ENCODE results near the gene HOXB5.

The HOXB5 gene

GRCh38 chr17:48612854-48613691 lies 19.5 kb upstream of the HOXB5 start:
- H3K4me1 ChIP-seq (ENCODE audit: control insufficient read depth, insufficient read depth, low read length): peaks cover 40% of the 10 kb centered on the region
- no peaks in the 10 kb centered on the region for H3K9me3 ChIP-seq (ENCODE audit: control insufficient read depth, insufficient read depth, low read depth, low read length)
- ChIA-PET CTCF (interaction anchor here (0.6 to 2.2 kb wide), 11 partner anchors 8 to 398 kb away, joined by 3 to 13 read pairs (median 4); no protein-coding TSS in a partner anchor), POLR2A (interaction anchor here (0.6 to 1.4 kb wide), 12 partner anchors 11 to 506 kb away, joined by 3 to 9 read pairs (median 3); partner anchors contain the start of genes HOXB9 and SNX11)
- no peaks in the 10 kb centered on the region; a peak in 1 of 3 replicates for H3K36me3 ChIP-seq (ENCODE audit: control insufficient read depth in 2 of 2, insufficient read depth in 1 of 2, low read length in 2 of 2)
- H3K27ac ChIP-seq (ENCODE audit: extremely low read depth, low read depth, low read length): peak overlapping the region; percentile 94
- TF ChIP-seq OSR2 (tag by site-specific recombination; IDR thresholded peaks at IDR 0.05) (peak; percentile 19), ZNF623 (tag by site-specific recombination; IDR thresholded peaks at IDR 0.05) (no peak), ZNF664 (tag by site-specific recombination; IDR thresholded peaks at IDR 0.05) (no peak), SP2 (tag by site-specific recombination; IDR thresholded peaks at IDR 0.05) (no peak), ZNF777 (tag by site-specific recombination; IDR thresholded peaks at IDR 0.05; ENCODE audit: borderline replicate concordance) (no peak), ZBTB6 (tag by site-specific recombination; IDR thresholded peaks at IDR 0.05) (peak; percentile 29; the same call in 1 of the 2 replicates), SALL2 (tag by site-specific recombination; IDR thresholded peaks at IDR 0.05; ENCODE audit: borderline replicate concordance) (no peak), ZNF600 (tag by site-specific recombination; IDR thresholded peaks at IDR 0.05) (0 out of 2 replicates have a peak, but pooled peaks have one; percentile 15), ZNF112 (tag by site-specific recombination; IDR thresholded peaks at IDR 0.05) (no peak), KLF8 (tag by site-specific recombination; IDR thresholded peaks at IDR 0.05) (peak; percentile 38; the same call in 1 of the 2 replicates), BCL11A (tag by site-specific recombination; IDR thresholded peaks at IDR 0.05; ENCODE audit: low read depth) (no peak), ZNF701 (tag by site-specific recombination; IDR thresholded peaks at IDR 0.05) (no peak), ZNF350 (tag by site-specific recombination; IDR thresholded peaks at IDR 0.05) (no peak), ZNF560 (tag by site-specific recombination; IDR thresholded peaks at IDR 0.05; ENCODE audit: borderline replicate concordance) (no peak), ZNF341 (tag by site-specific recombination; IDR thresholded peaks at IDR 0.05; ENCODE audit: low read depth) (peak; percentile 7; the same call in 1 of the 2 replicates), IKZF3 (tag by site-specific recombination; IDR thresholded peaks at IDR 0.05) (no peak), ZBTB7A (tag by site-specific recombination; IDR thresholded peaks at IDR 0.05; ENCODE audit: low read depth) (no peak)
- TF ChIP-seq, protein P1, sequence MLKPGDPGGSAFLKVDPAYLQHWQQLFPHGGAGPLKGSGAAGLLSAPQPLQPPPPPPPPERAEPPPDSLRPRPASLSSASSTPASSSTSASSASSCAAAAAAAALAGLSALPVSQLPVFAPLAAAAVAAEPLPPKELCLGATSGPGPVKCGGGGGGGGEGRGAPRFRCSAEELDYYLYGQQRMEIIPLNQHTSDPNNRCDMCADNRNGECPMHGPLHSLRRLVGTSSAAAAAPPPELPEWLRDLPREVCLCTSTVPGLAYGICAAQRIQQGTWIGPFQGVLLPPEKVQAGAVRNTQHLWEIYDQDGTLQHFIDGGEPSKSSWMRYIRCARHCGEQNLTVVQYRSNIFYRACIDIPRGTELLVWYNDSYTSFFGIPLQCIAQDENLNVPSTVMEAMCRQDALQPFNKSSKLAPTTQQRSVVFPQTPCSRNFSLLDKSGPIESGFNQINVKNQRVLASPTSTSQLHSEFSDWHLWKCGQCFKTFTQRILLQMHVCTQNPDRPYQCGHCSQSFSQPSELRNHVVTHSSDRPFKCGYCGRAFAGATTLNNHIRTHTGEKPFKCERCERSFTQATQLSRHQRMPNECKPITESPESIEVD (tag by site-specific recombination; IDR thresholded peaks at IDR 0.05): no peak
- TF ChIP-seq, protein P2, sequence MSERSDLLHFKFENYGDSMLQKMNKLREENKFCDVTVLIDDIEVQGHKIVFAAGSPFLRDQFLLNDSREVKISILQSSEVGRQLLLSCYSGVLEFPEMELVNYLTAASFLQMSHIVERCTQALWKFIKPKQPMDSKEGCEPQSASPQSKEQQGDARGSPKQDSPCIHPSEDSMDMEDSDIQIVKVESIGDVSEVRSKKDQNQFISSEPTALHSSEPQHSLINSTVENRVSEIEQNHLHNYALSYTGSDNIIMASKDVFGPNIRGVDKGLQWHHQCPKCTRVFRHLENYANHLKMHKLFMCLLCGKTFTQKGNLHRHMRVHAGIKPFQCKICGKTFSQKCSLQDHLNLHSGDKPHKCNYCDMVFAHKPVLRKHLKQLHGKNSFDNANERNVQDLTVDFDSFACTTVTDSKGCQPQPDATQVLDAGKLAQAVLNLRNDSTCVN (tag by site-specific recombination; optimal IDR thresholded peaks at IDR 0.05): peak; percentile 42
- TF ChIP-seq, protein P3, sequence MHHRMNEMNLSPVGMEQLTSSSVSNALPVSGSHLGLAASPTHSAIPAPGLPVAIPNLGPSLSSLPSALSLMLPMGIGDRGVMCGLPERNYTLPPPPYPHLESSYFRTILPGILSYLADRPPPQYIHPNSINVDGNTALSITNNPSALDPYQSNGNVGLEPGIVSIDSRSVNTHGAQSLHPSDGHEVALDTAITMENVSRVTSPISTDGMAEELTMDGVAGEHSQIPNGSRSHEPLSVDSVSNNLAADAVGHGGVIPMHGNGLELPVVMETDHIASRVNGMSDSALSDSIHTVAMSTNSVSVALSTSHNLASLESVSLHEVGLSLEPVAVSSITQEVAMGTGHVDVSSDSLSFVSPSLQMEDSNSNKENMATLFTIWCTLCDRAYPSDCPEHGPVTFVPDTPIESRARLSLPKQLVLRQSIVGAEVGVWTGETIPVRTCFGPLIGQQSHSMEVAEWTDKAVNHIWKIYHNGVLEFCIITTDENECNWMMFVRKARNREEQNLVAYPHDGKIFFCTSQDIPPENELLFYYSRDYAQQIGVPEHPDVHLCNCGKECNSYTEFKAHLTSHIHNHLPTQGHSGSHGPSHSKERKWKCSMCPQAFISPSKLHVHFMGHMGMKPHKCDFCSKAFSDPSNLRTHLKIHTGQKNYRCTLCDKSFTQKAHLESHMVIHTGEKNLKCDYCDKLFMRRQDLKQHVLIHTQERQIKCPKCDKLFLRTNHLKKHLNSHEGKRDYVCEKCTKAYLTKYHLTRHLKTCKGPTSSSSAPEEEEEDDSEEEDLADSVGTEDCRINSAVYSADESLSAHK (tag by site-specific recombination; IDR thresholded peaks at IDR 0.05): no peak
- H3K4me3 ChIP-seq (ENCODE audit: low read depth, low read length): peak overlapping the region; percentile 49
